GM21423 (cell line): ENCODE measurements around the gene DEFB131A.
A peak's percentile ranks its signal among the peaks of the same experiment; 100 is the strongest.
"Not testable (repeated sequence)": the region's sequence is repeated elsewhere in the genome, so short reads cannot be mapped to it uniquely, and the experiment has no call there.

ENCODE experiments used
- ATAC-seq: cut with Tn5 transposase; IDR thresholded peaks from one replicate; pipeline ENCODE4 v1.9.1; 2021; ENCODE audit warnings: mild to moderate bottlenecking, moderate library complexity; ENCODE audit not compliant: unreplicated experiment

DEFB131A gene, protein sequence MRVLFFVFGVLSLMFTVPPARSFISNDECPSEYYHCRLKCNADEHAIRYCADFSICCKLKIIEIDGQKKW

GRCh38 chr4:9444114-9444513 lies at the start of gene DEFB131A:
Gene DEFB131A, plus strand, starts transcription at chr4:9444414. Its CDS starts 120 bp downstream, at chr4:9444534.
- ATAC-seq: not testable (repeated sequence)

DNA sequence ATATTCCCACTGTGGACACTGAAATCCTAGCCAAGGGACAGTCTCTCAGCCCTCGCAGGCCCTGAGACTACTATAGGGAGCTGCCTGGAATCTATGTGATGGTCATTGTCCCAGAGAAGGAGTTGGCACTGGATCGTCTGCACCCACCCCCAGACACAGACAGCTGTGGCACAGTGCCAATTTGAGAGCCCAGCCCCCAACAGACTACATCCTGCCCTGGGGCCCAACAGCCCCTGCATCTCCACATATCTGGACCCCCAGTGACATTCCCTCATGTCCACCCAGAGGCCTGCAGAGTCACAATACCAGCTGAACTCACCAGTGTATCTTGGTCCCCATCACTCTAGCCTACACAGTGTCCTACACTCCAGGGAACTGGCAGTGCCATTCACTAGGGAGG lies 38.4 kb upstream of the DEFB131A start:
- not testable (repeated sequence) for ATAC-seq

DNA sequence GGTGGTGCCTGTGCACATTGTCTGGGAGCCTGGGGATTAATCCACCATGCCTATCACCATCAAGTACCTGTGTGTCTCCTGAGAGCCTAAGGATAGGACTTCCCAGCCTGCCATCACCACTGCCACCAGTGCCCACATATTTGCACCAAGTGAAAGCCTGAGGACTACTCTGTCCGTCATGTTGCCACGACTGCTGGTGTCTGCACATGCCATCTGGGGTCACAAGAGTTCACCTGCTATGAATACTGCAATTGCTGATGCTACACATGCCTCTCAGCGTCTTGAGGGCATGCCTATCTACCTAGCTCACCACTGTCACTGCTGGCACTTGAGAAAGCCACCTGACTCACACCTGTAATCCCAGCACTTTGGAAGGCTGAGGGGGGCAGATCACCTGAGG lies 37.7 kb upstream of the DEFB131A start:
- not testable (repeated sequence) for ATAC-seq

DNA sequence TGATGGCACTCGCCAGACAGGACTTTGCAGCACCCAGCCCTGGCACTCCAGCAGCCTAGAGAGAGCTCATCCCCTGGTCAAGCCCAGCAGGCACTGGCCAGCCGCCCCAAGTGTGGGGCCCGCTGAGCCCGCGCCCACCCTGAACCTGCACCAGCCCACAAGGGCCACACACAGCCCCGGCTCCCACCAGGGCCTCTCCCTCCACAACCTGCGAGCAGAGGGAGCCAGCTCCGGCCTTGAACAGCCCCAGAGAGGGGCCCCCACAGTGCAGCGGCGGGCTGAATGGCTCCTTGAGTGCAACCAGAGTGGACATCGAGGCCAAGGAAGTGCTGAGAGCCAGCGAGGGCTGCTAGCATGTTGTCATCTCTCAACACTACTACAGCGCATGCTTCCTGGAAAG lies 34.4 kb upstream of the DEFB131A start:
- no peak for ATAC-seq

- ATAC-seq: peak; percentile 88
These were observed 22.2 kb upstream of the DEFB131A start for GRCh38 chr4:9421884-9422455.

DNA sequence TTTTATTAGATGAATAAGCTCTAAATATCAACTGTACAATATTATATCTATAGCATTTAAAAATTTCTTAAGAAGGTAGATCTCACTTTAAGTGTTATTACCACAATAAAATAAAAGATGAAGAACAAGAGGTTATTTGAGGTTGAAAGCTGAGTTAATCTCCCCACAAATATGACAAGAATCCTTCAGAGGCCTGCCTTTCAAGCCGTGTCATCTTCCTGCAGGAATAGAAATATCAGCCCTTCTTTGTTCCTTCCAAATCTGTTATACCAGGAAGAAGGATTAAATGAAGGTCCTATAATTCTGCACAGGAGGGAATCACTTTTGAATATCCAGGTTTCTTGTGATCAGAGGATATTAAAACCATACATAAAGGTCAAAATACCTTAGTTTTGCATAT lies 18.3 kb upstream of the DEFB131A start:
- ATAC-seq: not testable (repeated sequence)

GRCh38 chr4:9430061-9430460 lies 14.2 kb upstream of the DEFB131A start:
- ATAC-seq: not testable (repeated sequence)

- ATAC-seq: not testable (repeated sequence)
These were observed 10.9 kb upstream of the DEFB131A start for GRCh38 chr4:9433320-9433719.

GRCh38 chr4:9436728-9437127 lies 7.5 kb upstream of the DEFB131A start:
- ATAC-seq: not testable (repeated sequence)

DNA sequence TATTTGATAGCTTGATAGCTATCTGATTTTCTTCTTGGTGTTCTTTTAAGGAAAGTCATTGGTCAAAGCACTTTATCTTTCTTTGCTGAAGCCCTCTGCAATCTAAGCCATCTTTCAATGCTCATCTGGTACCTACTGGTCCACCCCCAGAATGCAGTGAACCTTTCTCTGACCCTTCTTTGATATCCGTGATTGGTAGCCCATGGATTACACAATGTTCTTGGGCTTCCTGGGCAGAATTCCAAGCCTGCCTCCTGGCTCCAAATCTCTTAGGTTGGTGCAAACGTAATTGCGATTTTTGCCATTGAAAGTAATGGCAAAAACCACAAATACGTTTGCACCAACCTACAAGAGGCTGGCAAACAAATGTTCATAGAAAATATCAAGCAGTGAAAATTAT lies 1.9 kb upstream of the DEFB131A start:
- not testable (repeated sequence) for ATAC-seq

DNA sequence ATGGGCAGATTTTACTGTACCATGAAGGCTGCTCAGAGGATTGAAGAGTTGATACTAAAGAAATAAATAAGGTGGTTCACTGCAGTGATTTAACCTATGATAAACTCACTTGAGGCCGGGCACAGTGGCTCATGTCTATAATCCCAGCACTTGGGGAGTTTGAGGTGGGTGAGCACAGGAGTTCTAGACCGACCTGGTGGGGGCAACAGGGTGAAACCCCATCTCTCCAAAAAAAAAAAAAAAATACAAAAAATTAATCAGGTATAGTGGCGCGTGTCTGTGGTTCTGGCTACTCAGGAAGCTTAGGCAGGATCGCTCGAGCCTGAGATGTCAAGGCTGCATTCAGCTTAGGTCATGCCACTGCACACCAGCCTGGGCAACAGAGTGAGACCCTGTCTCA lies 467 bp downstream of the DEFB131A start:
- ATAC-seq: not testable (repeated sequence)

DNA sequence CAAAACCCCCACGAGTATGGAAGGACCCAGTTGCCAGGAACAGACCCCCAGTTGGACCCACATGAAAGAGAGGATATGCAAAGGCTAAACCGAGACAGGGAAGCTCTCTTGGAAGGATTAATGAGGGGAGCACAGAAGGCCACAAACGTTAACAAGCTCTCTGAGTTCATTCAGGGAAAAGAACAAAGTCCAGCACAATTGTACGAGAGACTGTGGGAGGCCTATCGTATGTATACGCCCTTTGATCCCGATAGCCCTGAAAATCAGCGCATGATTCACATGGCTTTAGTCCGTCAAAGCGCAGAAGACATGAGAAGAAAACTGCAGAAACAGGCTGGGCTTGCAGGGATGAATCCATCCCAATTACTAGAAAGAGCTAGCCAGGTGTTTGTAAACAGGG lies 8.0 kb downstream of the DEFB131A start:
- not testable (repeated sequence) for ATAC-seq

DNA sequence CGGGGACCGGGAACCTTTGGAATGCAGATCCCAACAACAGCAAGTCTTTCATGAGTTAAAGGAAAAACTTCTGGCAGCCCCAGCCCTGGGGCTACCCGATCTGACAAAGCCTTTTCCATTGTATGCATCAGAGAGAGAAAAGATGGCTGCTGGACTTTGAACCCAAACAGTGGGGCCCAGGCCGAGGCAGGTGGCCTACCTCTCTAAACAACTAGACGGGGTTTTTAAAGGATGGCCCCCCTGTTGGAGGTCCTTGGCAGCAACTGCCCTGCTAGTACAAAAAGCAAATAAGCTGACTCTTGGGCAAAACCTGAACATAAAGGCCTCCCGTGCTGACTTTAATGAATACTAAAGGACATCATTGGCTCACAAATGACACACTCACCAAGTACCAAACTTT lies 10.1 kb downstream of the DEFB131A start:
- not testable (repeated sequence) for ATAC-seq

GRCh38 chr4:9455046-9455445 lies 10.8 kb downstream of the DEFB131A start:
- ATAC-seq: not testable (repeated sequence)

GRCh38 chr4:9479466-9479865 lies 35.3 kb downstream of the DEFB131A start:
- ATAC-seq: not testable (repeated sequence)

DNA sequence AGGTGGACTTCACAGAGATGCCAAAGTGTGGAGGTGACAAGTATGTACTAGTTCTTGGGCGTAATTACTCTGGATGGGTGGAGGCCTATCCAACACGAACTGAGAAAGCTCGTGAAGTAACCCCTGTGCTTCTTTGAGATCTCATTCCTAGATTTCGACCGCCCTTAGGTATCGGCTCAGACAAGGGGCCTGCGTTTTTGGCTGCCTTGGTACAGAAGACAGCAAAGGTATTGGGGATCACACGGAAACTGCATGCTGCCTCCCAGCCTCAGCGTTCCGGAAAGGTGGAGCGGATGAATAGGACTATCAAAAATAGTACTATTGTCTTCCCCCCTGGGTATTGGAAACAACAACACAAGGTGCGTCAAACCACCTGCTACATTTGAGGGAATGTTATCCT lies 35.9 kb downstream of the DEFB131A start:
- not testable (repeated sequence) for ATAC-seq

DNA sequence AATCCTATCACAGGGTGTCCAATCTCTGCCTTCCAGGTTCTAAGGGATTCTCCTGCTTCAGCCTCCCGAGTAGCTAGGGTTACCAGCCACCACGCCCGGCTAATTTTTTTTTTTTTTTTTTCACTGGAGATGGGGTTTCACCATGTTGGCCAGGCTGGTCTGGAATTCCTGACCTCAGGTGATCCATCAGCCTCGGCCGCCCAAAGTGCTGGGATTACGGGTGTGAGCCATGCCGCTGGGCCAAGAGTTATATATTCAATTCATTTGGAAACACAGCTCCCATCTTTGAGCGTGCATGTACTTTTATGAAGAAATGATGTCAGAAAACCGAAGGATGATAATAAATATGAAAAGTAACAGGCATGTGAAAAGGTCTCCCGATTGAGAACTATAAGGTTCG lies 38.7 kb downstream of the DEFB131A start:
- not testable (repeated sequence) for ATAC-seq

- not testable (repeated sequence) for ATAC-seq
These were observed 39.5 kb downstream of the DEFB131A start for GRCh38 chr4:9483682-9484081.

DNA sequence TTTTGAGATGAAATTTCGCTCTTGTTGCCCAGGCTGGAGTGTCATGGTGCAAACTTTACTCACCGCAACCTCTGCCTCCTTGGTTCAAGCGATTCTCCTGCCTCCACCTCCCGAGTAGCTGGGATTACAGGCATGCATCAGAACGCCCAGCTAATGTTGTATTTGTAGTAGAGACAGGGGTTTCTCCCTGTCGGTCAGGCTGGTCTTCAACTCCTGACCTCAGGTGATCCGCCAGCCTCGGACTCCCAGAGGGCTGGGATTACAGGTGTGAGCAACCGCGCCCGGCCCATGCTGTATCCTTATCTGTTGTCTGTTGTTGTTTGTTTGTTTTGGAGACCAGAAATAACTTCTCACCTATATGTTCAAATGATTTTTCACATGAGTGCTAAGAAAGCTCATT lies 42.7 kb downstream of the DEFB131A start:
- ATAC-seq: not testable (repeated sequence)

- ATAC-seq: not testable (repeated sequence)
These were observed 44.6 kb downstream of the DEFB131A start for GRCh38 chr4:9488796-9489195.

DNA sequence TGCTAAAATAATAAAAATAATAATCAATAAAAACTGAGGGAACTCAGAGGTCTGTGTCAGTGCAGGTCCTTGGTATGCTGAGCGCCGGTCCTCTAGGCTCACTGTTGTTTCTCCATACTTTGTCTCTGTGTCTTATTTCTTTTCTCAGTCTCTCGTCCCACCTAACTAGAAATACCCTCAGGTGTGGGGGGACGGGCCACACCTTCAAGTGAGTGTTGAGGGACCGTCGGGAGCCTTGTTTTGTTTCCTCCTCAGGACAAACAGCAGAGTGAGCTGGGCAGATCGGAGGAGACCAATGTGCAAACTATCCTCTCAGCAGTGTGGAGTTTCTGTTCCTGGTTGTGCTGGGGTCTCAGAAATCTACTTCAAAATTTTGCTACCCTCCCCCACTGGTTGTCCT lies 46.3 kb downstream of the DEFB131A start:
- not testable (repeated sequence) for ATAC-seq

DNA sequence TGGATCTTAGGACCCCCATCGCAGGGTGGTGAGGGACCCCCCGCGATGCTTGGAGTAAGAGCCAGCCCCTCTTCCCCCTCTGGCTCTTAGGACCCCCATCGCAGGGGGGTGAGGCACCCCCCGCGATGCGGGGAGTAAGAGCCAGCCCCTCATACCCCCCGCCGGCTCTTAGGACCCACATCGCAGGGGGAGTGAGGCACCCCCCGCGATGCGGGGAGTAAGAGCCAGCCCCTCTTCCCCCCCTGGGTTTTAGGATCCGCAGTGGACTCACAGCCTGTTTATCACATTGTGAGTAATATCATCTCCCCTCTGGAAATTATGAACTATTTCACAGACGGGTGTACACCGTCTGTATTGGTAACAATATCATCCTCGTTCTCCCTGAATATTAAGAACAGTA lies 46.8 kb downstream of the DEFB131A start:
- not testable (repeated sequence) for ATAC-seq

DNA sequence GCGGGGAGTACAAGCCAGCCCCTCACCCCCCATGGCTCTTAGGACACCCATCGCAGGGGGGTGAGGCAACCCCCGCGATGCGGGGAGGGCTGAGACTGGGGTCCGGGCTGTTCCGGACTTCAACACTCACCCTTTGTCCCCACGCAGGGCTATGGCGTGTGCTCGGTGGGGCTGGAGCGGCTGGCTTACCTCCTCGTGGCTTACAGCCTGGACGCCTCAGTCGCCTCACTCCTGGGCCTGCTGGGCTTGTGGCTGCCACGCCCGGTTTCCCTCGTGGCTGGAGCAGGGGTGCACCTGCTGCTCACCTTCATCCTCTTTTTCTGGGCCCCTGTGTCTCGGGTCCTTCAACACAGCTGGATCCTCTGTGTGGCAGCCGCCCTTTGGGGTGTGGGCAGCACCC lies 49.4 kb downstream of the DEFB131A start:
- not testable (repeated sequence) for ATAC-seq
